DOHH2 (cell line): ENCODE data around the gene AEBP1.

Source experiments
- EZH2phosphoT487 ChIP-seq: fragments of 200-600 bp; sonication (generic); IDR thresholded peaks from 2 replicates; pipeline ENCODE4 v1.6.1; 2017; ENCODE audit warnings: borderline replicate concordance, mild to moderate bottlenecking, antibody characterized with exemption, low read length, moderate library complexity, mixed read lengths
- TF ChIP-seq, protein P1 (sequence below): fragments of 200-600 bp; sonication (generic); IDR thresholded peaks from one replicate; pipeline ENCODE4 v1.5.1; 2014; ENCODE audit warnings: antibody characterized with exemption, mild to moderate bottlenecking, low read depth, low read length; ENCODE audit not compliant: poor library complexity, severe bottlenecking

DNA sequence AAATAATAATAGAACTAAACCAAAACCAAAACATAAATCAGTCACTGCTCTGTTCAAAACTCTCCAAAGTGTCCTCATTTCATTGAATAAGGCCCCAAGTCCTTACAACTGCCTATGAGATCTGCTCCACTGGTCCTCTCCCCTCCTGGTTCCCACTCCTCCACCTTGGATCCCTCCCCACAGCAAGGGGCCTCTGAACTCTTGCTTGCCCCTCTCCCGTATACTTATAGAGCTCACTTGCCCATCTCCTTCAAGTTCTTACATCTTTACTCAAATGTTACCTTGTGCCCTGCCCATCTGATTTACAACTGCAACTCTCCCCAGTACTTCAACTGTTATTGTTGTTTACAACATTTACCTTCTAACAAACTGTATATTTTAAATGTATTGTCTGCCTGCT is 18.4 kb downstream of the AEBP1 start:
- TF ChIP-seq, protein P1, sequence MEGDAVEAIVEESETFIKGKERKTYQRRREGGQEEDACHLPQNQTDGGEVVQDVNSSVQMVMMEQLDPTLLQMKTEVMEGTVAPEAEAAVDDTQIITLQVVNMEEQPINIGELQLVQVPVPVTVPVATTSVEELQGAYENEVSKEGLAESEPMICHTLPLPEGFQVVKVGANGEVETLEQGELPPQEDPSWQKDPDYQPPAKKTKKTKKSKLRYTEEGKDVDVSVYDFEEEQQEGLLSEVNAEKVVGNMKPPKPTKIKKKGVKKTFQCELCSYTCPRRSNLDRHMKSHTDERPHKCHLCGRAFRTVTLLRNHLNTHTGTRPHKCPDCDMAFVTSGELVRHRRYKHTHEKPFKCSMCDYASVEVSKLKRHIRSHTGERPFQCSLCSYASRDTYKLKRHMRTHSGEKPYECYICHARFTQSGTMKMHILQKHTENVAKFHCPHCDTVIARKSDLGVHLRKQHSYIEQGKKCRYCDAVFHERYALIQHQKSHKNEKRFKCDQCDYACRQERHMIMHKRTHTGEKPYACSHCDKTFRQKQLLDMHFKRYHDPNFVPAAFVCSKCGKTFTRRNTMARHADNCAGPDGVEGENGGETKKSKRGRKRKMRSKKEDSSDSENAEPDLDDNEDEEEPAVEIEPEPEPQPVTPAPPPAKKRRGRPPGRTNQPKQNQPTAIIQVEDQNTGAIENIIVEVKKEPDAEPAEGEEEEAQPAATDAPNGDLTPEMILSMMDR, result no peak
- no peak for TF ChIP-seq EZH2phosphoT487
